K562 (cell line): ENCODE measurements around the gene STRADB. TPM values are rescaled to one million over a fixed set of nuclear protein-coding genes. Genes with fewer than 3 reads are reported as not detected.

ENCODE experiments used
- ATAC-seq: fragments of 200-7000 bp; cut with Tn5 transposase; 3 replicates; pipeline ENCODE4 v1.9.1; 2020; ENCODE audit warnings: moderate library complexity
- BruUV-seq: library from RNA; stranded (reverse); fragments of 400-500 nt; replicated peaks from 2 replicates; lab custom pipeline; 2021; lab: Mats Ljungman, UMichigan
- CTCF ChIA-PET: fragments of 300-600 bp; formaldehyde crosslinking; extraction: SDS; loops from one replicate; lab custom pipeline; 2021; ENCODE audit warnings: low intra/inter-chr PET ratio; lab: Yijun Ruan, JAX
- POLR2A ChIA-PET: fragments of 300-600, 350-650 bp; sonication (Branson Sonifier 250); formaldehyde crosslinking; extraction: SDS; loops from one replicate; lab custom pipeline; 2021; ENCODE audit warnings: antibody characterized with exemption, inconsistent platforms; lab: Yijun Ruan, JAX
- DNase-seq, 4 experiments: peaks; one replicate each; pipeline versions ENCODE4 v3.0.0 to v3.0.0-alpha.2; 2011 to 2018; ENCODE audit warnings: low spot score in 3 of 4, mixed read lengths in 3 of 4; ENCODE audit errors: extremely low read depth in 1 of 4
- FAIRE-seq: peaks from 2 replicates; lab custom pipeline; 2011; peaks lifted over from hg19 to GRCh38; lab: Jason Lieb, UNC
- H2AFZ ChIP-seq: 2 replicates; pipeline ENCODE4 v1.6.0; 2011; ENCODE audit warnings: low read depth, low read length, control low read depth, inconsistent platforms
- H3K27ac ChIP-seq: fragments of 200-600 bp; 3 replicates; pipeline ENCODE4 v1.8.0; 2011; ENCODE audit warnings: low read depth, mild to moderate bottlenecking, control low read depth, inconsistent platforms, low read length, moderate library complexity, mixed read lengths; ENCODE audit errors: extremely low read depth
- H3K27me3 ChIP-seq, 2 experiments: fragments of 300-600 bp in 1 of 2; 2 replicates in 1 of 2; 3 replicates in 1 of 2; pipeline versions ENCODE4 v1.6.0 to v1.8.0; 2011; ENCODE audit warnings: inconsistent platforms in 2 of 2, low read length in 2 of 2, mild to moderate bottlenecking in 1 of 2, mixed read lengths in 1 of 2, moderate library complexity in 1 of 2; ENCODE audit not compliant: control insufficient read depth in 2 of 2, insufficient read depth in 2 of 2
- H3K36me3 ChIP-seq: fragments of 300-600 bp; 3 replicates; pipeline ENCODE4 v1.8.0; 2011; ENCODE audit warnings: mild to moderate bottlenecking, low read length, inconsistent platforms; ENCODE audit not compliant: control insufficient read depth, insufficient read depth
- H3K4me1 ChIP-seq, 2 experiments: fragments of 200-600 bp in 1 of 2; replicated peaks in 1 of 2; 2 replicates in 1 of 2; 3 replicates in 1 of 2; pipeline versions ENCODE4 v1.5.1 to v1.8.0; 2011; ENCODE audit warnings: inconsistent platforms in 2 of 2, low read length in 2 of 2, mild to moderate bottlenecking in 1 of 2, mixed read lengths in 1 of 2, moderate library complexity in 1 of 2; ENCODE audit not compliant: control insufficient read depth in 2 of 2, insufficient read depth in 2 of 2
- H3K4me2 ChIP-seq: 2 replicates; pipeline ENCODE4 v1.6.1; 2011; ENCODE audit warnings: low read length, control low read depth, inconsistent platforms, mixed read lengths; ENCODE audit not compliant: insufficient read depth
- H3K4me3 ChIP-seq: fragments of 200-600 bp; sonication (generic), shearing (Covaris generic); 2 replicates; pipeline ENCODE4 v1.5.1; 2016; ENCODE audit warnings: control low read depth, inconsistent platforms
- H3K79me2 ChIP-seq: fragments of 200-600 bp; 3 replicates; pipeline ENCODE4 v1.8.0; 2011; ENCODE audit warnings: low read length, inconsistent platforms; ENCODE audit not compliant: control insufficient read depth, insufficient read depth
- H3K9ac ChIP-seq, 2 experiments: 2 replicates each; pipeline versions ENCODE4 v1.6.0 to v1.6.1; 2011; ENCODE audit warnings: low read depth in 2 of 2, low read length in 2 of 2, control low read depth in 1 of 2, inconsistent platforms in 1 of 2, mild to moderate bottlenecking in 1 of 2, mixed read lengths in 1 of 2; ENCODE audit not compliant: insufficient read depth in 1 of 2
- H3K9me1 ChIP-seq: one replicate; pipeline ENCODE4 v1.6.0; 2011; ENCODE audit warnings: inconsistent platforms, mild to moderate bottlenecking, low read length, moderate library complexity; ENCODE audit not compliant: control insufficient read depth, insufficient read depth
- H3K9me3 ChIP-seq: replicated peaks from 2 replicates; pipeline ENCODE4 v1.5.1; 2011; ENCODE audit warnings: low read depth, low read length, inconsistent platforms; ENCODE audit not compliant: control insufficient read depth, insufficient read depth
- H4K20me1 ChIP-seq: replicated peaks from 2 replicates; pipeline ENCODE4 v1.6.1; 2011; ENCODE audit warnings: low read length, inconsistent platforms, mixed read lengths; ENCODE audit not compliant: control insufficient read depth, insufficient read depth
- L3MBTL2 ChIP-seq: fragments of 450-650 bp; IDR thresholded peaks from 2 replicates; pipeline ENCODE4 v1.6.1; 2016; ENCODE audit warnings: mild to moderate bottlenecking, moderate library complexity
- MBD1 ChIP-seq: fragments of 250-450 bp; sonication (Bioruptor Pico); IDR thresholded peaks from 2 replicates; pipeline ENCODE4 v1.8.0; 2022; ENCODE audit warnings: inconsistent platforms
- in situ Hi-C: fragments of 300-500 bp; cut with MboI; formaldehyde crosslinking; loops from 4 replicates; pipeline ENCODE4 v1.15.0; 2018; ENCODE audit warnings: inconsistent platforms, mixed read lengths
- intact Hi-C: fragments of 100-400 bp; cut with micrococcal nuclease; formaldehyde crosslinking; loops from 2 replicates; pipeline ENCODE4 v1.14.2; 2022
- polyA plus RNA-seq, 8 experiments: library from polyadenylated mRNA; depleted of rRNA in 4 of 8; stranded (reverse) in 5 of 8; unstranded in 3 of 8; fragments of >200 nt; fragmentation: Nextera tagmentation in 2 of 8; fragmentation: Illumina TruSeq in 1 of 8; extraction: Ambion mirVana in 2 of 8; extraction: Trizol in 1 of 8; gene quantifications; 2 replicates each; pipeline versions ENCODE4 v1.2.1 to v1.2.3, GENCODE V29; 2011 to 2014; ENCODE audit warnings: inconsistent platforms in 1 of 8, missing spikeins in 1 of 8
- total RNA-seq, 7 experiments: library from RNA; depleted of rRNA in 6 of 7; stranded (reverse); fragments of >200 nt in 6 of 7; fragmentation: Illumina TruSeq in 2 of 7; extraction: Trizol in 2 of 7; gene quantifications; 2 replicates each; pipeline versions ENCODE4 v1.2.1 to v1.2.3, GENCODE V29; 2011 to 2021; ENCODE audit warnings: low replicate concordance in 1 of 7
- TF ChIP-seq, protein P1 (sequence below): fragments of 200-800 bp; sonication (Bioruptor generic); IDR thresholded peaks from 2 replicates; pipeline ENCODE4 v1.6.1; 2017; ENCODE audit warnings: missing genetic modification characterization, missing compliant biosample characterization

The STRADB gene
- total and polyA plus RNA-seq, 9 of the 15 experiments (the other 6 are each of a cell fraction or from before 2014, with no cell fraction given): 6.9 to 30.6 (median 15.7) TPM

DNA sequence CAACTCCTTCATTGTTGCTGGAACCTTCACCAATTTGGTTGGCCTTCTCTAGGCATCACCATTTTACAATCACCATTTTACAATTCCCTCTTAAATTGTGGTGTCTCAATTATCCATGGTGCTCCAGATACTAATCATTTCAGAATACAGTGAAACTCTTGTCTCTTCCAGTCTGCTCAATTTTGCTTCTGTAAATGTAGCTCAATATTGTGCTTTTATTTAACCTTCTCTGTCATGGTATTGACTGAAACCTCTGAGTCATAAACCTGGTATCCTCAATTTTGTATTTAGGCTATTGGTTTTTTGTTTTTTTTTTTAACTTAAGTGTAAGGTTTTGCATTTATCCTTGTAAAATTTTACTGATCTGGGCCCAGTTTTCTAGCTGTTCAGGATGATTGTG, 16.1 kb downstream of the STRADB start:
- H2AFZ ChIP-seq: no peak overlapping the region
- BruUV-seq: no TSS peak
- no peak for ATAC-seq
- H3K9me1 ChIP-seq: no peaks in the 10 kb centered on the region
- in situ Hi-C loops (no loop called here), intact Hi-C loops (no loop called here)
- ChIA-PET POLR2A (interaction anchor here (1.5 kb wide), 1 partner anchor 16 kb away, joined by 4 read pairs; the partner anchor contains the start of gene STRADB), CTCF (interaction anchor here (0.6 kb wide), 1 partner anchor 412 kb away, joined by 3 read pairs; no protein-coding TSS in a partner anchor)
- 0 out of 3 replicates have a peak, but pooled peaks cover 3% of the 10 kb centered on the region for H3K36me3 ChIP-seq
- FAIRE-seq: no peak
- H3K4me2 ChIP-seq: no peak overlapping the region
- H3K27me3 ChIP-seq: no peaks in the 10 kb centered on the region
- DNase-seq: no peak
- no peak overlapping the region for H3K4me3 ChIP-seq
- no peaks in the 10 kb centered on the region; a peak in 1 of 5 replicates for H3K4me1 ChIP-seq
- H3K27ac ChIP-seq: no peak overlapping the region
- H3K9me3 ChIP-seq: no peaks in the 10 kb centered on the region
- no peaks in the 10 kb centered on the region for H3K79me2 ChIP-seq
- H4K20me1 ChIP-seq: no peaks in the 10 kb centered on the region
- no peak overlapping the region for H3K9ac ChIP-seq
- TF ChIP-seq MBD1 (no peak), L3MBTL2 (no peak)
- TF ChIP-seq, protein P1, sequence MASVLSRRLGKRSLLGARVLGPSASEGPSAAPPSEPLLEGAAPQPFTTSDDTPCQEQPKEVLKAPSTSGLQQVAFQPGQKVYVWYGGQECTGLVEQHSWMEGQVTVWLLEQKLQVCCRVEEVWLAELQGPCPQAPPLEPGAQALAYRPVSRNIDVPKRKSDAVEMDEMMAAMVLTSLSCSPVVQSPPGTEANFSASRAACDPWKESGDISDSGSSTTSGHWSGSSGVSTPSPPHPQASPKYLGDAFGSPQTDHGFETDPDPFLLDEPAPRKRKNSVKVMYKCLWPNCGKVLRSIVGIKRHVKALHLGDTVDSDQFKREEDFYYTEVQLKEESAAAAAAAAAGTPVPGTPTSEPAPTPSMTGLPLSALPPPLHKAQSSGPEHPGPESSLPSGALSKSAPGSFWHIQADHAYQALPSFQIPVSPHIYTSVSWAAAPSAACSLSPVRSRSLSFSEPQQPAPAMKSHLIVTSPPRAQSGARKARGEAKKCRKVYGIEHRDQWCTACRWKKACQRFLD (CRISPR knock-in tag): no peak
